ENCODE measurements around the gene SLCO6A1.

Gene SLCO6A1

DNA sequence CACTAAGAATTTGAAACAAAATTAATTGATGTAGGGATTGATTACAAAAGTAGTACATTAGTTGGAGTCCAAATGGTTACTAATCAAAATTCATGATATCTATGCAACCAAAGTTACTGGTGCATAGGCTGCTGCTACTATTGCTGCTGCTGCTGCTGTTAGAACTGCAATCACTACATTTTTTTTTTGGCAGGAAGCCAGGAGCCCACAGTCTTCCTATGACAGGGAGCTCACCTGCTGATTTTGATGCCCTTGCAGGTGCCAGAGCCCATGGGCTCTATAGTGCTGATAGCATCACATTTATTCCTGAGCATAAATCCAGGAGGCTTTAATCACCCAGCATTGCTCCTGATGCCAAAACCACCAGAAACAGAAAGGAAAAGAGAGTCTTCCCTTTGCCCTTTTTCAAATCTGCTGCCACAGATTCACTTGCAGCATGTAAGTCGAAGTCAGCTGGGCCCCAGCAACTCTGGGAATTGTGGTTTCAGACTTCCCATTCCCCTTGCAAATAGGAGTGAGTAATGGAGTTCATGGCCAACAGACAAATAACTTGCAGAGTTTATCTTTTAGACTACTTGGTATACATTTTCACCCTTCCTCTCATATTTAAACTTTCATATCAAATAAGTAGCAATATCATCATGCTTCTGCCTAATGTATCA is 17.6 kb downstream of the SLCO6A1 start:
- no peak for TF ChIP-seq SPI1 (IDR thresholded peaks at IDR 0.05; ENCODE audit: low read depth, low read length)
- no peak for TF ChIP-seq POLR2AphosphoS5 (IDR thresholded peaks at IDR 0.05; ENCODE audit: low read depth, low read length)
- TF ChIP-seq POLR2A (IDR thresholded peaks at IDR 0.05; ENCODE audit: low read depth, low read length) = no peak
- no peak for TF ChIP-seq POU2F2 (IDR thresholded peaks at IDR 0.05; ENCODE audit: low read depth, low read length)
- no peak for TF ChIP-seq PAX5 (IDR thresholded peaks at IDR 0.05; ENCODE audit: insufficient read depth, low read length, severe bottlenecking)
- no peak for TF ChIP-seq TAF1 (IDR thresholded peaks at IDR 0.05; ENCODE audit: low read depth, low read length)
- DNase-seq (ENCODE audit: insufficient read length, low spot score) (no peak), FAIRE-seq (no peak)

DNA sequence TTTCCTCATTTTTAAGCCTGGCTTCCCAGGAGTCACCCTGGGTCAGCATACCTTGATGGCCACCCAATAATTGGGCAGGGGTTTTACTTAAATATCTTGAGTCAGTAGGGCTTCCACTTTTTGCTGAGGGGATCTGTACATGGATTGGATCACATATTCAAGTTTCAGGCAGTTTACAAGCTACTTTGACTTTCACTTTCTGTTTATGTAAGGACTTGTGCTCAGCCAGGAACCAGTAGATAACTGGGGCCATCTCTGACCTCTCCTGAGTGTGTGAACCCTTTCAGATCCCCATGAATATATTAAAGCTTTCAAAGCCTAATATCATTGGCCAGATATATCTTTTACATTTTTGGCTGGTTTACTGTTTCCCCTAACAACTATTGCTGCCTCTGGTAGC is 45.1 kb downstream of the SLCO6A1 start:
- DNase-seq (ENCODE audit: insufficient read length, low spot score) (no peak), FAIRE-seq (peak; percentile 47)
- TF ChIP-seq POU2F2 (IDR thresholded peaks at IDR 0.05; ENCODE audit: low read depth, low read length) (no peak), TAF1 (IDR thresholded peaks at IDR 0.05; ENCODE audit: low read depth, low read length) (no peak), POLR2A (IDR thresholded peaks at IDR 0.05; ENCODE audit: low read depth, low read length) (no peak), POLR2AphosphoS5 (IDR thresholded peaks at IDR 0.05; ENCODE audit: low read depth, low read length) (no peak), PAX5 (IDR thresholded peaks at IDR 0.05; ENCODE audit: insufficient read depth, low read length, severe bottlenecking) (no peak), SPI1 (IDR thresholded peaks at IDR 0.05; ENCODE audit: low read depth, low read length) (no peak)

DNA sequence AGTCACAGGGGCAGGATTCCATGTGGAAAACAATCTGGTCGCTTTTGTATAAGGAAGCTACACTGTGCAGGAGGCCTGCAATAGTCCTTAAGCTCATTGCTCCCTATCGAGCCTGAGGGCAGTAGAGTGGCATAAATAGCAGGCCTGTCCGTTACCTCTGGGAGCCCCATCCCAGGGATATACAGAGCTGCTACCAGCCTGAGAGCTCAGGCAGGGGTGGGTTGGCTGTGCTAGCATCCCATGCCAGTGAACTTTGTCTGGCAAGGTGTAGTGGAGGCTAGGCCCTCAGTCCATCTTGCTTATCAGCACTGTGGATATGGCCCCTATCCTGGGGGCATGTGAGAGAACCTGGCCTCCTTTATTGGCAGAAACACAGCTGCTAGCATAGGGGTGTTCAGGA is 47.7 kb downstream of the SLCO6A1 start:
- FAIRE-seq (no peak), DNase-seq (ENCODE audit: insufficient read length, low spot score) (no peak)
- TF ChIP-seq PAX5 (IDR thresholded peaks at IDR 0.05; ENCODE audit: insufficient read depth, low read length, severe bottlenecking) (no peak), SPI1 (IDR thresholded peaks at IDR 0.05; ENCODE audit: low read depth, low read length) (no peak), POLR2AphosphoS5 (IDR thresholded peaks at IDR 0.05; ENCODE audit: low read depth, low read length) (no peak), POU2F2 (IDR thresholded peaks at IDR 0.05; ENCODE audit: low read depth, low read length) (no peak), TAF1 (IDR thresholded peaks at IDR 0.05; ENCODE audit: low read depth, low read length) (no peak), POLR2A (IDR thresholded peaks at IDR 0.05; ENCODE audit: low read depth, low read length) (no peak)

DNA sequence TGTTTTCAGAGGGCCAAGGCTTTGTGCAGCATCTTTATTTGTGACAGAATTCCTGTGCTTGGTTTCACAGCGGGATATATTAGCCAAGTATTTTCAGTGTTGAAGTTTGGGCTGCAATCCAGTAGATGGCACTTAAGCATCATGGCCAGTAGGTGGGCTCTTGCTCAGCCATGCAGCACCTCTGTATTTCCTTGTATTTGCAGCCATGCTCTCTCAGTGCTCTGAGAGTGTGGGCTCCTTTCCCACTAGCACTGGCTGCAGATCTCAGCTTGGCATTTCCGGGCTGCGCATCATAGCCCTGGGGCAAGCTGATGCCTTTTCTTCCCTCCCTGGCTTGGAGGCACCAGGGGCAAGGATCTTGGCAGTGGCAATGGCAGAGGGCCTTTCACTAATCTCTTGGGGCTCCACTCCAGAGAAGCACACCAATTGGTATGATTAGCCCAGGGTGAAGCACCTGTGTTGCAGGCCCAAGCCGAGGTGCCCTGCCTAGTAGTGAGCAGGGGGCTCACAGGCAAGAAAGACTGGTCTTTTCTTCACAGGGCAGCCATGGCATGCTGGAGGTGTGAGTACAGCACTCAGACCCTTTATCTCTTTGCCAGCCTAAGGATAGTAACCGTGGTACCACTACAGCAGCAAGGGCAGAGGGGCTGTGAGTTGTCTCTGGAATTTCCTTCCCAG is 48.3 kb downstream of the SLCO6A1 start:
- no peak for DNase-seq (ENCODE audit: insufficient read length, low spot score)
- TF ChIP-seq POU2F2 (IDR thresholded peaks at IDR 0.05; ENCODE audit: low read depth, low read length) = no peak
- no peak for TF ChIP-seq POLR2A (IDR thresholded peaks at IDR 0.05; ENCODE audit: low read depth, low read length)
- no peak for TF ChIP-seq SPI1 (IDR thresholded peaks at IDR 0.05; ENCODE audit: low read depth, low read length)
- no peak for TF ChIP-seq POLR2AphosphoS5 (IDR thresholded peaks at IDR 0.05; ENCODE audit: low read depth, low read length)
- TF ChIP-seq PAX5 (IDR thresholded peaks at IDR 0.05; ENCODE audit: insufficient read depth, low read length, severe bottlenecking) = no peak
- no peak for TF ChIP-seq TAF1 (IDR thresholded peaks at IDR 0.05; ENCODE audit: low read depth, low read length)
- FAIRE-seq = no peak

DNA sequence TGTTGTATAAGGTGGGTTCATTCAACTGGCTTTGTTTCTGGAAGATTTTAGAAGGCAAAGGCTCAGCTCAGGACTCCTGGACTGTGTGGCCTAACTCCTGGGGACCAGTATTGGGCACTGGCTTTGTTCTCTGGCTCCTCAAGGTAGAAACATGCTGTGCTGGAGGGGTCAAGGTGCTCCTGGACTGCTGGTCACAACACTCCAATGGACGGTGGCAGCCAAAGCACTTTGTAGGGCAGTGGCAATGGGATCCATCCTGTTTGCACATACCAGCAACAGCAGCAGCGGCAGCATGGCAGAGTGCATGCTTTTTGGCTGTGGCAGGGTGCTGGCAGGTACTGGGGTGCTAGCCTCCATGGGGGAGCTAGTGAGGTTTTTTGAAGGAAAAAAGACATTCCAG is 65.3 kb downstream of the SLCO6A1 start:
- no peak for TF ChIP-seq POU2F2 (IDR thresholded peaks at IDR 0.05; ENCODE audit: low read depth, low read length)
- TF ChIP-seq POLR2AphosphoS5 (IDR thresholded peaks at IDR 0.05; ENCODE audit: low read depth, low read length) = no peak
- TF ChIP-seq SPI1 (IDR thresholded peaks at IDR 0.05; ENCODE audit: low read depth, low read length) = no peak
- TF ChIP-seq POLR2A (IDR thresholded peaks at IDR 0.05; ENCODE audit: low read depth, low read length) = no peak
- TF ChIP-seq PAX5 (IDR thresholded peaks at IDR 0.05; ENCODE audit: insufficient read depth, low read length, severe bottlenecking) = no peak
- no peak for TF ChIP-seq TAF1 (IDR thresholded peaks at IDR 0.05; ENCODE audit: low read depth, low read length)
- no peak for DNase-seq (ENCODE audit: insufficient read length, low spot score)
- no peak for FAIRE-seq

DNA sequence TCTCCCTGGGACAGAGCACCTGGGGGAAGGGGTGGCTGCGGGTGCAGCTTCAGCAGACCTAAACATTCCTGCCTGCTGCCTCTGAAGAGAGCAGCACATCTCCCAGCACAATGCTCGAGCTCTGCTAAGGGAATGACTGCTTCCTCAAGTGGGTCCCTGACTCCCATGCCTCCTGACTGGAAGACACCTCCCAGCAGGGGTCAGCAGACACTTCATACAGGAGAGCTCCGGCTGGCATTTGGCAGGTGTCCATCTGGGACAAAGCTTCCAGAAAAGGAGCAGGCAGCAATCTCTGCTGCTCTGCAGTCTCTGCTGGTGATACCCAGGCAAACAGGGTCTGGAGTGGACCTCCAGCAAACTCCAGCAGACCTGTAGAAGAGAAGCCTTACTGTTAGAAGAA is 77.2 kb downstream of the SLCO6A1 start:
- no peak for DNase-seq (ENCODE audit: insufficient read length, low spot score)
- no peak for FAIRE-seq
- TF ChIP-seq SPI1 (IDR thresholded peaks at IDR 0.05; ENCODE audit: low read depth, low read length) (no peak), POLR2A (IDR thresholded peaks at IDR 0.05; ENCODE audit: low read depth, low read length) (no peak), POU2F2 (IDR thresholded peaks at IDR 0.05; ENCODE audit: low read depth, low read length) (no peak), TAF1 (IDR thresholded peaks at IDR 0.05; ENCODE audit: low read depth, low read length) (no peak), POLR2AphosphoS5 (IDR thresholded peaks at IDR 0.05; ENCODE audit: low read depth, low read length) (no peak), PAX5 (IDR thresholded peaks at IDR 0.05; ENCODE audit: insufficient read depth, low read length, severe bottlenecking) (no peak)

GRCh38 chr5:102418531-102418930 is 80.3 kb downstream of the SLCO6A1 start:
- DNase-seq (ENCODE audit: insufficient read length, low spot score) = no peak
- FAIRE-seq = no peak
- no peak for TF ChIP-seq TAF1 (IDR thresholded peaks at IDR 0.05; ENCODE audit: low read depth, low read length)

DNA sequence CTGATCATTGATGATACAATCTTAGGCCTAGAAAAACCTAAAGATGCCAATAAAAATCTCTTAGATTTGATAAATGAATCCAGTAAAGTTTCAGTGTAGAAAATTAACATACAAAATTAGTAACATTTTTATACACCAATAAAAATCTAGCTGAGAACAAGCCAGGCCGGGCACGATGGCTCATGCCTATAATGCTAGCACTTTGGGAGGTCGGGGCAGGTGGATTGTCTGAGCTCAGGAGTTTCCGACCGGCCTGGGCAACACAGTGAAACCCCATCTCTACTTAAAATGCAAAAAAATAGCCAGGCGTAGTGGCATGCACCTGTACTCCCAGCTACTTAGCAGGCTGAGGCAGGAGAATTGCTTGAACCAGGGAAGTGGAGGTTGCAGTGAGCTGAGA is 84.4 kb downstream of the SLCO6A1 start:
- DNase-seq (ENCODE audit: insufficient read length, low spot score) (no peak), FAIRE-seq (no peak)
- TF ChIP-seq POLR2AphosphoS5 (IDR thresholded peaks at IDR 0.05; ENCODE audit: low read depth, low read length) (no peak), SPI1 (IDR thresholded peaks at IDR 0.05; ENCODE audit: low read depth, low read length) (no peak), POLR2A (IDR thresholded peaks at IDR 0.05; ENCODE audit: low read depth, low read length) (no peak), PAX5 (IDR thresholded peaks at IDR 0.05; ENCODE audit: insufficient read depth, low read length, severe bottlenecking) (no peak), TAF1 (IDR thresholded peaks at IDR 0.05; ENCODE audit: low read depth, low read length) (no peak)

DNA sequence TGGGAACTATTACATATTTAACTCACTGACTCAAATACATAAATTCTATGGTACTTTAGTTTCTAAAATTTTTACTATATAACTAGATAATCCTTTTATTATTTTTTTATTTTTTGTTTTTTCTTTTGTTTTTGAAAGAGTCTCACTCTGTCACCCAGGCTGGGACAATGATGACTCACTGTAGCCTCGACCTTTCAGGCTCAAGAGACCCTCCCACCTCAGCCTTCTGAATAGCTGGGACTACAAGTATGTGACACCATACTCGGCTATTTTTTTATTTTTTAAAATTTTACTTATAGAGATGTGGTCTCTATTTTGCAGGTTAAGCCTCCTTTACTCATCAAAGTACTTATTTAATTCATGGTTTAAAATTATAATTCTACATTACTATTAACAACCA is 110.6 kb downstream of the SLCO6A1 start:
- TF ChIP-seq POLR2AphosphoS5 (IDR thresholded peaks at IDR 0.05; ENCODE audit: low read depth, low read length) (no peak), PAX5 (IDR thresholded peaks at IDR 0.05; ENCODE audit: insufficient read depth, low read length, severe bottlenecking) (no peak), SPI1 (IDR thresholded peaks at IDR 0.05; ENCODE audit: low read depth, low read length) (no peak), POU2F2 (IDR thresholded peaks at IDR 0.05; ENCODE audit: low read depth, low read length) (no peak), POLR2A (IDR thresholded peaks at IDR 0.05; ENCODE audit: low read depth, low read length) (no peak), TAF1 (IDR thresholded peaks at IDR 0.05; ENCODE audit: low read depth, low read length) (no peak)
- FAIRE-seq = no peak
- DNase-seq (ENCODE audit: insufficient read length, low spot score) = no peak

DNA sequence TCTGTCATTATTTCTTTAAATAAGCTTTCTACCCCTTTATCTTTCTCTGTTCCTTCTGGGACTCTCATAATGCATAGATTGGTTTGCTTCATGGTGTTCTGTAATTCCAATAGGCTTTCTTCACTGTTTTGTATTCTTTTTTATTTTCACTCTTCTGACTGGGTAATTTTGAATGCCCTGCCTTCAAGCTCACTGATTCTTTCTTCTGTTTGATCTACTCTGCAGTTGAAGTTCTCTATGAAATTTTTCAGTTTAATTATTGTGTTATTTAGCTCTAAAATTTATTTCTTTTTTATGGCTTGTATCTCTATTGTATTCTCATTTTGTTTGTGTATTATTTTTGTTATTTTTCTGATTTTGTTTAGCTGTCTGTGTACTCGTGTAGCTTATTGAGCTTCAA is 113.4 kb downstream of the SLCO6A1 start:
- FAIRE-seq (no peak), DNase-seq (ENCODE audit: insufficient read length, low spot score) (no peak)
- no peak for TF ChIP-seq POLR2A (IDR thresholded peaks at IDR 0.05; ENCODE audit: low read depth, low read length)
- no peak for TF ChIP-seq TAF1 (IDR thresholded peaks at IDR 0.05; ENCODE audit: low read depth, low read length)
- TF ChIP-seq SPI1 (IDR thresholded peaks at IDR 0.05; ENCODE audit: low read depth, low read length) = no peak
- TF ChIP-seq POLR2AphosphoS5 (IDR thresholded peaks at IDR 0.05; ENCODE audit: low read depth, low read length) = no peak
- no peak for TF ChIP-seq POU2F2 (IDR thresholded peaks at IDR 0.05; ENCODE audit: low read depth, low read length)
- no peak for TF ChIP-seq PAX5 (IDR thresholded peaks at IDR 0.05; ENCODE audit: insufficient read depth, low read length, severe bottlenecking)

All from GM12891 (cell line).